Activated B cell treated with CpG ODN at 0.5 μM for 24 hours (primary cell): ENCODE data around the gene GAST. TPM values are rescaled to one million over a fixed set of nuclear protein-coding genes. Genes with fewer than 3 reads are reported as not detected.

Experiments used
- ATAC-seq: fragments of 200-7000 bp; cut with Tn5 transposase; one replicate; pipeline ENCODE4 v1.10.0; 2021; ENCODE audit warnings: low read depth, mild to moderate bottlenecking, moderate library complexity
- CTCF ChIA-PET: fragments of 350-600 bp; sonication (Branson Sonifier 250); formaldehyde crosslinking; loops from one replicate; lab custom pipeline; 2021; ENCODE audit warnings: antibody characterized with exemption; lab: Charles Lee
- POLR2A ChIA-PET: fragments of 350-600 bp; sonication (Branson Sonifier 250); formaldehyde crosslinking; loops from one replicate; lab custom pipeline; 2021; ENCODE audit warnings: antibody characterized with exemption; lab: Charles Lee
- DNase-seq: peaks from one replicate; pipeline ENCODE4 v3.0.0; 2022
- H3K27ac Mint-ChIP-seq: one replicate; pipeline ENCODE4 v1.8.0; 2020; ENCODE audit warnings: mixed read lengths
- H3K27me3 Mint-ChIP-seq: one replicate; pipeline ENCODE4 v1.8.0; 2021; ENCODE audit warnings: mixed read lengths
- H3K36me3 Mint-ChIP-seq: one replicate; pipeline ENCODE4 v1.8.0; 2021; ENCODE audit warnings: low read depth, mixed read lengths
- H3K4me1 Mint-ChIP-seq: one replicate; pipeline ENCODE4 v1.8.0; 2021; ENCODE audit warnings: mixed read lengths
- H3K4me3 Mint-ChIP-seq: one replicate; pipeline ENCODE4 v1.8.0; 2020; ENCODE audit warnings: mild to moderate bottlenecking, mixed read lengths
- H3K9me3 Mint-ChIP-seq: one replicate; pipeline ENCODE4 v1.8.0; 2020; ENCODE audit warnings: mixed read lengths
- CTCF ChIP-seq: fragments of 200-600 bp; IDR thresholded peaks from one replicate; pipeline ENCODE4 v1.8.0; 2022; ENCODE audit warnings: antibody characterized with exemption, mild to moderate bottlenecking
- intact Hi-C: fragments of 100-400 bp; cut with micrococcal nuclease; formaldehyde crosslinking; loops from one replicate; pipeline ENCODE4 v1.15.1; 2024
- total RNA-seq: library from RNA; stranded (reverse); gene quantifications from 2 replicates; pipeline ENCODE4 v1.2.3, GENCODE V29; 2022

Gene GAST
- total RNA-seq, 1 donor from 2014 or later = not detected

DNA sequence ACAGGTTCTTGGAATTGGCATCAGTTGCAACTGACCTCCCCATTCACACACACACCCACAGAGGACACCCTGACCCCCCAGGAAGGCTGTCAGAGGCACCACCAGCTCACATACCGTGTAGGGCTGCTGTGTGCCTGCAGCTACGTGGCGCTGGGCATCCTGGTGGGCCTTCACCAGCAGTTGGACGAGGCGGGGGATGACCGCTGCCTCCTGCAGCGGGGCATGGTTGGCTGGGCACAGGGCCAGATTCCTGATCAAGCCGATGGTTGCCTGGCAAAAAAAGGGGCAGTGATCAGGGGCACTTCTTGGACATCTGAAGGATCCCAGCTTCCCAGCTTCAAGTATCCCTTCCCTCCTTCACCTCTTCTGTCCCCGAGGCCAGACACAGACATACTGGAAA is 46.5 kb downstream of the GAST start:
- H3K27ac Mint-ChIP-seq = no peak overlapping the region
- peaks cover 21% of the 10 kb centered on the region for H3K4me1 Mint-ChIP-seq
- no peaks in the 10 kb centered on the region for H3K9me3 Mint-ChIP-seq
- H3K36me3 Mint-ChIP-seq = peaks cover 71% of the 10 kb centered on the region
- ATAC-seq = no peak
- TF ChIP-seq CTCF = no peak
- no peak for DNase-seq
- intact Hi-C loops = no loop called here
- ChIA-PET POLR2A (no interaction called here), CTCF (no interaction called here)
- no peaks in the 10 kb centered on the region for H3K27me3 Mint-ChIP-seq
- H3K4me3 Mint-ChIP-seq = no peak overlapping the region

- H3K9me3 Mint-ChIP-seq = no peaks in the 10 kb centered on the region
- peak; percentile 96 for ATAC-seq
- intact Hi-C loops = no loop called here
- H3K36me3 Mint-ChIP-seq = peaks cover 73% of the 10 kb centered on the region
- ChIA-PET CTCF (interaction anchor here (0.7 to 1.2 kb wide), 2 partner anchors 25 to 1376 kb away, joined by 3 read pairs; partner anchors contain the start of gene JUP), POLR2A (interaction anchor here (1.4 kb wide), 1 partner anchor 26 kb away, joined by 9 read pairs; the partner anchor contains the start of gene JUP)
- peak overlapping the region; percentile 47 for H3K4me3 Mint-ChIP-seq
- TF ChIP-seq CTCF = no peak
- peak overlapping the region; percentile 79 for H3K27ac Mint-ChIP-seq
- peaks cover 21% of the 10 kb centered on the region for H3K4me1 Mint-ChIP-seq
- H3K27me3 Mint-ChIP-seq = no peaks in the 10 kb centered on the region
- no peak for DNase-seq
Measured at GRCh38 chr17:41760878-41761277, 48.7 kb downstream of the GAST start.

DNA sequence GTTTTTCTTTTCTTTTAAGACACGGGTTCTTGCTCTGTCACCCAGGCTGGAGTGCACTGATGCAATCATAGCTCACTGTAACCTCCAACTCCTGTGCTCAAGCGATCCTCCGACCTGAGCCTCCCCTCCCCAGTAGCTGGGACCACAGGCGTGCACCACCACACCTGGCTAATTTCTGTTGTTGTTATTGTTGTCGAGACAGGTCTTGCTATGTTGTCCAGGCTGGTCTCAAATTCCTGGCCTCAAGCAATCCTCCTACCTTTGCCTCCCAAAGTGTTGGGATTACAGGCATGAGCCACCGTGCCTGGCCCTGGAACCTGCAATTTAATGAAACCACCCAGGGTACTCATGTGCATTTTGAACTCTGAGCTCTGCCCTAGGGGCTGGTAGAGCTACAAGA is 50.3 kb downstream of the GAST start:
- no peak for TF ChIP-seq CTCF
- Mint-ChIP-seq H3K27me3 (no peaks in the 10 kb centered on the region), H3K4me3 (no peak overlapping the region), H3K9me3 (no peaks in the 10 kb centered on the region), H3K4me1 (peaks cover 21% of the 10 kb centered on the region), H3K27ac (no peak overlapping the region), H3K36me3 (peaks cover 71% of the 10 kb centered on the region)
- CTCF ChIA-PET = no interaction called here
- DNase-seq (no peak), ATAC-seq (no peak)
- intact Hi-C loops = no loop called here
- POLR2A ChIA-PET = interaction anchor here (0.8 kb wide), 1 partner anchor 125 kb away, joined by 9 read pairs; no protein-coding TSS in a partner anchor

GRCh38 chr17:41762841-41763240 is 50.7 kb downstream of the GAST start:
- Mint-ChIP-seq H3K27me3 (no peaks in the 10 kb centered on the region), H3K9me3 (no peaks in the 10 kb centered on the region), H3K4me3 (no peak overlapping the region), H3K4me1 (peaks cover 21% of the 10 kb centered on the region), H3K36me3 (peaks cover 71% of the 10 kb centered on the region), H3K27ac (no peak overlapping the region)
- CTCF ChIA-PET = no interaction called here
- no peak for ATAC-seq
- no peak for TF ChIP-seq CTCF
- POLR2A ChIA-PET = interaction anchor here (0.8 kb wide), 1 partner anchor 124 kb away, joined by 9 read pairs; no protein-coding TSS in a partner anchor
- intact Hi-C loops = no loop called here
- DNase-seq = no peak

DNA sequence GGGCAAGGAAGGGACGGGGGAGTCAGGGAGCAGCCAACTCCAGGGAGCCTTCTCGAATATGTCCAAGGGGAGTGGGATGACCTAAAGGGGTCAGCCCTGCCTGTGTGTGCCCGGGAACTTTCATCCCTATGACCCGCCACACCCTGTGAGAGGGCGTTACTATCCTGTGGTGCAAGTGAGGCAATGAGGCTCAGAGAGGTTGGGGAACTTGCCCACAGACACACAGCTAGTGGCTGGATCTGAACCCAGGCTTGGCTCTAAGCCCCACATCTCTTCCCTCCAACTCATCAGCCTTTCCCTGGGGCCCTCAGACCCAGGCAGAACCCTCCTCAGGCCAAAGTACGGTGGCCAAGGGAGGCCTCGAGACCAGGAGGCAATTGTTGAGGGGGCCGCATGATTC is 51.2 kb downstream of the GAST start:
- ChIA-PET POLR2A (interaction anchor here (0.8 kb wide), 1 partner anchor 21 kb away, joined by 3 read pairs; no protein-coding TSS in a partner anchor), CTCF (no interaction called here)
- Mint-ChIP-seq H3K36me3 (peaks cover 67% of the 10 kb centered on the region), H3K4me1 (peaks cover 21% of the 10 kb centered on the region), H3K9me3 (no peaks in the 10 kb centered on the region), H3K27me3 (no peaks in the 10 kb centered on the region), H3K4me3 (no peak overlapping the region), H3K27ac (no peak overlapping the region)
- TF ChIP-seq CTCF = no peak
- DNase-seq = no peak
- ATAC-seq = no peak
- intact Hi-C loops = no loop called here

Other genes starting within 250 kb of the GAST start
- not detected in 2 replicates for gene KRT32, start 244.9 kb upstream of the GAST start, total RNA-seq
- not detected in 2 replicates for gene KRT35, start 231.2 kb upstream of the GAST start, total RNA-seq
- not detected in 2 replicates for gene KRT36, start 222.4 kb upstream of the GAST start, total RNA-seq
- gene KRT13, start 206.7 kb upstream of the GAST start, total RNA-seq = not detected in 2 replicates
- not detected in 2 replicates for gene KRT15, start 193.4 kb upstream of the GAST start, total RNA-seq
- not detected in 2 replicates for gene KRT19, start 184.0 kb upstream of the GAST start, total RNA-seq
- not detected in 2 replicates for gene KRT9, start 140.3 kb upstream of the GAST start, total RNA-seq
- not detected in 2 replicates for gene KRT14, start 125.4 kb upstream of the GAST start, total RNA-seq
- gene KRT16, start 99.6 kb upstream of the GAST start, total RNA-seq = not detected in 2 replicates
- not detected in 2 replicates for gene KRT17, start 87.8 kb upstream of the GAST start, total RNA-seq
- 843 and 900 TPM in 2 replicates for gene EIF1, start 23.4 kb upstream of the GAST start, total RNA-seq
- 0.10 and 0.11 TPM in 2 replicates for gene HAP1, start 22.3 kb downstream of the GAST start, total RNA-seq
- gene JUP, start 74.4 kb downstream of the GAST start, total RNA-seq = 27.3 and 31.1 TPM in 2 replicates
- 0.76 and 1.9 TPM in 2 replicates for gene P3H4, start 99.6 kb downstream of the GAST start, total RNA-seq
- 0.54 and 0.86 TPM in 2 replicates for gene FKBP10, start 100.7 kb downstream of the GAST start, total RNA-seq
- gene NT5C3B, start 123.9 kb downstream of the GAST start, total RNA-seq = 38.7 and 41.0 TPM in 2 replicates
- not detected in 2 replicates for gene KLHL10, start 125.5 kb downstream of the GAST start, total RNA-seq
- gene KLHL11, start 153.1 kb downstream of the GAST start, total RNA-seq = 13.6 and 17.3 TPM in 2 replicates
- gene ACLY, start 206.6 kb downstream of the GAST start, total RNA-seq = 133 and 143 TPM in 2 replicates
- 0.56 and 1.1 TPM in 2 replicates for gene ODAD4, start 218.3 kb downstream of the GAST start, total RNA-seq